ENCODE results near the gene ARF3.

GRCh38 chr12:48890657-48891418, 66.4 kb downstream of the ARF3 start:
- TF ChIP-seq TAF1 (IDR thresholded peaks at IDR 0.05; ENCODE audit: low read depth, low read length) (no peak), POLR2A (IDR thresholded peaks at IDR 0.05; ENCODE audit: low read depth, low read length) (no peak)
